Measurements from ENCODE around the gene MLLT3.

DNA sequence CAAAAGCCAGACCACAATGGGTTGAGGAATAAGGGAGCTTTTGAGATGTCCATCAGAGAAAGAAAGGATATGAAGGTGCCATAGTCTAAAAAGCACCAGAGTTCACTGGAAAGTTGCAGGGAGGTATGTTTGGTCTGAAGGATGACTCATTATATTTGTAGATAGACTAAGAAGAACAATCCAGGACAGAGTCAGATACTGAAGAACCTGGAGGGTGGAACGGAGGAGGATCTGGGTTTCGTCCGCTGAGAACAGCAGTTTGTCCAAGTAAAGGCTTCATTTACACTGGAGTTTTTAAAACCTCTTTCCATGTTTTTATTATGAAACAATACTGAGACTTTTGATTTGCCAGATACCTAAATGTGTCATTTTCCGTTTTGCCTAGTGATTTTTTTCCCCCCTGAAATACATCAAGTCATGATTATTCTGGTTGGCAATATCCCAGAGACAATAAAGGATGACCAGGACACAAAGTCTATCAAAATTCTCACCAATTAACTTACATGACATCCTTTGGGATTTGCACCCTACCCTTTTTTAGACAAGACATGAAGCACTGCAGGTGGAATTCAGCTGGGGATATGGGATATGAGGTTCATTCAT lies 219.9 kb downstream of the MLLT3 start:
- TF ChIP-seq, protein P1, sequence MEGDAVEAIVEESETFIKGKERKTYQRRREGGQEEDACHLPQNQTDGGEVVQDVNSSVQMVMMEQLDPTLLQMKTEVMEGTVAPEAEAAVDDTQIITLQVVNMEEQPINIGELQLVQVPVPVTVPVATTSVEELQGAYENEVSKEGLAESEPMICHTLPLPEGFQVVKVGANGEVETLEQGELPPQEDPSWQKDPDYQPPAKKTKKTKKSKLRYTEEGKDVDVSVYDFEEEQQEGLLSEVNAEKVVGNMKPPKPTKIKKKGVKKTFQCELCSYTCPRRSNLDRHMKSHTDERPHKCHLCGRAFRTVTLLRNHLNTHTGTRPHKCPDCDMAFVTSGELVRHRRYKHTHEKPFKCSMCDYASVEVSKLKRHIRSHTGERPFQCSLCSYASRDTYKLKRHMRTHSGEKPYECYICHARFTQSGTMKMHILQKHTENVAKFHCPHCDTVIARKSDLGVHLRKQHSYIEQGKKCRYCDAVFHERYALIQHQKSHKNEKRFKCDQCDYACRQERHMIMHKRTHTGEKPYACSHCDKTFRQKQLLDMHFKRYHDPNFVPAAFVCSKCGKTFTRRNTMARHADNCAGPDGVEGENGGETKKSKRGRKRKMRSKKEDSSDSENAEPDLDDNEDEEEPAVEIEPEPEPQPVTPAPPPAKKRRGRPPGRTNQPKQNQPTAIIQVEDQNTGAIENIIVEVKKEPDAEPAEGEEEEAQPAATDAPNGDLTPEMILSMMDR (conservative IDR thresholded peaks at IDR 0.05; ENCODE audit: low read depth, low read length) = no peak
- TF ChIP-seq EZH2 (IDR thresholded peaks at IDR 0.05; ENCODE audit: borderline replicate concordance, low read depth, low read length, poor library complexity, severe bottlenecking) = no peak
